ENCODE measurements around the gene UBE2D3.

The UBE2D3 gene

GRCh38 chr4:102792361-102792936 lies 34.9 kb downstream of the UBE2D3 start:
- no peak for DNase-seq

GRCh38 chr4:102791318-102791835 lies 36.0 kb downstream of the UBE2D3 start:
- DNase-seq, result no peak

- no peak for DNase-seq
These were observed 38.0 kb downstream of the UBE2D3 start for GRCh38 chr4:102789317-102789717.

- DNase-seq, result no peak
These were observed 39.4 kb downstream of the UBE2D3 start for GRCh38 chr4:102787944-102788343.

GRCh38 chr4:102787096-102787881 lies 40.1 kb downstream of the UBE2D3 start:
- DNase-seq, result no peak

GRCh38 chr4:102786279-102786678 lies 41.1 kb downstream of the UBE2D3 start:
- DNase-seq, result no peak

GRCh38 chr4:102783006-102783405 lies 44.3 kb downstream of the UBE2D3 start:
- DNase-seq, result no peak

GRCh38 chr4:102781570-102781969 lies 45.8 kb downstream of the UBE2D3 start:
- DNase-seq, result no peak

GRCh38 chr4:102780476-102781144 lies 46.7 kb downstream of the UBE2D3 start:
- no peak for DNase-seq

GRCh38 chr4:102779204-102779603 lies 48.1 kb downstream of the UBE2D3 start:
- no peak for DNase-seq

GRCh38 chr4:102778720-102779119 lies 48.6 kb downstream of the UBE2D3 start:
- peak in 1 of 51 donors; percentile 3 for DNase-seq

- no peak for DNase-seq
These were observed 51.5 kb downstream of the UBE2D3 start for GRCh38 chr4:102775805-102776204.

GRCh38 chr4:102774254-102774653 lies 53.1 kb downstream of the UBE2D3 start:
- DNase-seq, result no peak

GRCh38 chr4:102772738-102773340 lies 54.5 kb downstream of the UBE2D3 start:
- DNase-seq, result no peak

GRCh38 chr4:102764901-102765300 lies 62.5 kb downstream of the UBE2D3 start:
- DNase-seq, result no peak

GRCh38 chr4:102761906-102762305 lies 65.4 kb downstream of the UBE2D3 start:
- no peak for DNase-seq

GRCh38 chr4:102761296-102761701 lies 66.1 kb downstream of the UBE2D3 start:
- peak in 16 of 51 donors; percentile 8 to 74 (median 41) for DNase-seq

GRCh38 chr4:102760645-102761295 lies 66.6 kb downstream of the UBE2D3 start, which contains the start of gene MANBA:
Gene MANBA (minus strand): TSS chr4:102760968. CDS start chr4:102760894, 74 bp downstream.
- peak; percentile 33 to 88 (median 74) for DNase-seq

GRCh38 chr4:102759831-102760644 lies 67.3 kb downstream of the UBE2D3 start:
- peak in 19 of 51 donors; percentile 22 to 88 (median 62) for DNase-seq

Data from hypothalamus (tissue), 51 donors.